HepG2 (cell line): ENCODE data around the gene OLR1. TPM values are rescaled to one million over a fixed set of nuclear protein-coding genes. Genes with fewer than 3 reads are reported as not detected.

ENCODE experiments used
- ATAC-seq: fragments of 200-7000 bp; cut with Tn5 transposase; 3 replicates; pipeline ENCODE4 v1.9.1; 2020; ENCODE audit warnings: mild to moderate bottlenecking, moderate library complexity
- BruUV-seq: library from RNA; stranded (reverse); fragments of 400-500 nt; replicated peaks from 2 replicates; lab custom pipeline; 2021; lab: Mats Ljungman, UMichigan
- CTCF ChIA-PET: fragments of 300-600 bp; formaldehyde crosslinking; extraction: SDS; loops from one replicate; lab custom pipeline; 2021; ENCODE audit warnings: low total read pairs, inconsistent platforms, low intra/inter-chr PET ratio; lab: Yijun Ruan, JAX
- POLR2A ChIA-PET: fragments of 350-600 bp; sonication (Branson Sonifier 250); formaldehyde crosslinking; loops from one replicate; lab custom pipeline; 2020; ENCODE audit warnings: antibody characterized with exemption, inconsistent platforms; lab: Yijun Ruan, JAX
- DNase-seq: peaks from one replicate; pipeline ENCODE4 v3.0.0-alpha.2; 2015; ENCODE audit warnings: low spot score
- FAIRE-seq: peaks from 3 replicates; lab custom pipeline; 2011; peaks lifted over from hg19 to GRCh38; lab: Jason Lieb, UNC
- H2AFZ ChIP-seq: one replicate; pipeline ENCODE4 v1.6.1; 2011; ENCODE audit warnings: low read length, inconsistent platforms
- H3K27ac ChIP-seq: fragments of 300-600 bp; 3 replicates; pipeline ENCODE4 v1.8.0; 2011; ENCODE audit warnings: mixed run types, mild to moderate bottlenecking, mixed read lengths, low read length, inconsistent platforms; ENCODE audit not compliant: insufficient read depth; ENCODE audit errors: extremely low read length
- H3K27me3 ChIP-seq, 2 experiments: fragments of 200-600 bp in 1 of 2; 2 replicates in 1 of 2; 3 replicates in 1 of 2; pipeline versions ENCODE4 v1.6.0 to v1.8.0; 2011; ENCODE audit warnings: low read length in 2 of 2, mild to moderate bottlenecking in 2 of 2, moderate library complexity in 2 of 2, inconsistent platforms in 1 of 2; ENCODE audit not compliant: insufficient read depth in 2 of 2, control insufficient read depth in 1 of 2
- H3K36me3 ChIP-seq, 2 experiments: fragments of 200-600 bp in 1 of 2; replicated peaks in 1 of 2; 2 replicates in 1 of 2; 3 replicates in 1 of 2; pipeline versions ENCODE4 v1.5.1 to v1.8.0; 2011; ENCODE audit warnings: low read length in 2 of 2, inconsistent platforms in 1 of 2; ENCODE audit not compliant: insufficient read depth in 2 of 2, control insufficient read depth in 1 of 2
- H3K4me1 ChIP-seq: 2 replicates; pipeline ENCODE4 v1.5.1; 2012; ENCODE audit warnings: low read length, inconsistent platforms; ENCODE audit not compliant: insufficient read depth
- H3K4me2 ChIP-seq: 2 replicates; pipeline ENCODE4 v1.6.0; 2011; ENCODE audit warnings: low read depth, low read length, inconsistent platforms
- H3K4me3 ChIP-seq, 3 experiments: fragments of 200-600 bp in 1 of 3; sonication (generic), shearing (Covaris generic) in 1 of 3; replicated peaks in 1 of 3; 2 replicates each; pipeline ENCODE4 v1.5.1; 2011 to 2016; ENCODE audit warnings: low read length in 3 of 3, inconsistent platforms in 2 of 3, low read depth in 2 of 3, mild to moderate bottlenecking in 2 of 3, control low read depth in 1 of 3, mixed read lengths in 1 of 3; ENCODE audit not compliant: insufficient read depth in 1 of 3
- H3K79me2 ChIP-seq: one replicate; pipeline ENCODE4 v1.6.1; 2011; ENCODE audit warnings: low read length, inconsistent platforms; ENCODE audit not compliant: insufficient read depth
- H3K9ac ChIP-seq: 2 replicates; pipeline ENCODE4 v1.6.0; 2011; ENCODE audit warnings: mild to moderate bottlenecking, low read depth, low read length, inconsistent platforms; ENCODE audit not compliant: insufficient read depth
- H3K9me3 ChIP-seq: 2 replicates; pipeline ENCODE4 v1.5.1; 2012; ENCODE audit warnings: mild to moderate bottlenecking, low read length
- H4K20me1 ChIP-seq: 2 replicates; pipeline ENCODE4 v1.6.0; 2011; ENCODE audit warnings: inconsistent platforms, mild to moderate bottlenecking, low read length, moderate library complexity; ENCODE audit not compliant: insufficient read depth
- ISL2 ChIP-seq: sonication (generic); formaldehyde crosslinking; IDR thresholded peaks from 2 replicates; pipeline ENCODE4 v1.5.0; 2020; ENCODE audit warnings: missing genetic modification reagents
- MED1 ChIP-seq: sonication (generic); formaldehyde crosslinking; IDR thresholded peaks from 2 replicates; pipeline ENCODE4 v1.4.0; 2020; ENCODE audit warnings: missing genetic modification reagents
- RFX3 ChIP-seq: IDR thresholded peaks from 2 replicates; pipeline ENCODE4 v1.6.1; 2016; ENCODE audit warnings: missing biosample characterization, missing genetic modification reagents
- TOPORS ChIP-seq: sonication (generic); formaldehyde crosslinking; IDR thresholded peaks from 2 replicates; pipeline ENCODE4 v1.8.0; 2023; ENCODE audit warnings: mild to moderate bottlenecking, missing genetic modification reagents
- WGBS: methylation state at CpG from one replicate; pipeline ENCODE4 v1.1.6; 2017; ENCODE audit warnings: low lambda C conversion rate; 5-methylcytosine and 5-hydroxymethylcytosine counted together
- in situ Hi-C: cut with HindIII; loops from 2 replicates; pipeline ENCODE4 v1.10.0; 2017; ENCODE audit warnings: low pct_unique_long_range_greater_than_20kb; ENCODE audit not compliant: extremely low pct_ligation_motif_present
- intact Hi-C: fragments of 100-400 bp; cut with micrococcal nuclease; formaldehyde crosslinking; loops from one replicate; pipeline ENCODE4 v1.10.0; 2022; ENCODE audit not compliant: unreplicated experiment
- polyA plus RNA-seq, 8 experiments: library from polyadenylated mRNA; depleted of rRNA in 3 of 8; stranded (reverse) in 7 of 8; unstranded in 1 of 8; fragments of >200 nt; fragmentation: Illumina TruSeq in 4 of 8; extraction: Trizol in 4 of 8; gene quantifications; 2 replicates each; pipeline versions ENCODE4 v1.2.1 to v1.2.3, GENCODE V29; 2011 to 2016; ENCODE audit warnings: low read depth in 4 of 8, missing spikeins in 1 of 8, mixed read lengths in 1 of 8; ENCODE audit not compliant: insufficient read depth in 1 of 8
- total RNA-seq, 5 experiments: library from RNA; depleted of rRNA; stranded (reverse); fragments of >200 nt; fragmentation: Illumina TruSeq; extraction: Trizol; gene quantifications; 2 replicates each; pipeline ENCODE4 v1.2.3, GENCODE V29; 2016; ENCODE audit warnings: low read depth in 1 of 5
- TF ChIP-seq, protein P1 (sequence below): sonication (generic); formaldehyde crosslinking; IDR thresholded peaks from 2 replicates; pipeline ENCODE4 v1.4.0; 2020; ENCODE audit warnings: missing genetic modification reagents, borderline replicate concordance
- TF ChIP-seq, protein P2 (sequence below): sonication (generic); formaldehyde crosslinking; IDR thresholded peaks from 2 replicates; pipeline ENCODE4 v1.4.0; 2020; ENCODE audit warnings: low read depth, mild to moderate bottlenecking, missing genetic modification reagents

OLR1 gene
- total and polyA plus RNA-seq, 2 of the 13 experiments (the other 11 are each of a cell fraction or from before 2014, with no cell fraction given): not detected

DNA sequence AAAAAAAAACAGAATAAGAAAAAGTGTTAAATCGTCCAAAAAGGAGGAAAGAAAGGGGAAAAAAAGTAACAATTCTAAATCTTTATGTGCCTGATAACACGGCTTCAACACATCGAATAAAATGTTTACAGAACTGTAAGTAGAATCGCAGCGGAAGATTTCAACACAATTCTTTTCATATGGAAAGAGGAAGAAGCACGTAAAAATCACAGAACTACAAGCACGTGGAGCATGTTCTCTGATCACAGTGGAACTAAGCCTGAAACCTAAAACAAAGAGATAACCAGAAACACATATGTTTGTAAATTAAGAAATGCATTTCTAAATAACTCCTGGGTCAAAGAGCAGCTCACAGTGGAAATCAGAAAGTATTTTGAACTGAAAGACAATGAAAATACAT is 50.7 kb downstream of the OLR1 start:
- Histone ChIP-seq H3K9me3 (no peaks in the 10 kb centered on the region), H3K9ac (no peak overlapping the region), H4K20me1 (no peaks in the 10 kb centered on the region), H3K79me2 (no peaks in the 10 kb centered on the region), H3K4me1 (peaks cover 8% of the 10 kb centered on the region), H3K36me3 (no peaks in the 10 kb centered on the region), H3K4me3 (no peak overlapping the region), H3K27me3 (no peaks in the 10 kb centered on the region; a peak in 1 of 5 replicates), H3K4me2 (no peak overlapping the region), H3K27ac (no peak overlapping the region), H2AFZ (no peak overlapping the region)
- CTCF ChIA-PET: no interaction called here
- no peak for FAIRE-seq
- DNase-seq: no peak
- in situ Hi-C loops: no loop called here
- no peak for ATAC-seq
- POLR2A ChIA-PET: no interaction called here
- intact Hi-C loops: no loop called here
- TF ChIP-seq, protein P1, sequence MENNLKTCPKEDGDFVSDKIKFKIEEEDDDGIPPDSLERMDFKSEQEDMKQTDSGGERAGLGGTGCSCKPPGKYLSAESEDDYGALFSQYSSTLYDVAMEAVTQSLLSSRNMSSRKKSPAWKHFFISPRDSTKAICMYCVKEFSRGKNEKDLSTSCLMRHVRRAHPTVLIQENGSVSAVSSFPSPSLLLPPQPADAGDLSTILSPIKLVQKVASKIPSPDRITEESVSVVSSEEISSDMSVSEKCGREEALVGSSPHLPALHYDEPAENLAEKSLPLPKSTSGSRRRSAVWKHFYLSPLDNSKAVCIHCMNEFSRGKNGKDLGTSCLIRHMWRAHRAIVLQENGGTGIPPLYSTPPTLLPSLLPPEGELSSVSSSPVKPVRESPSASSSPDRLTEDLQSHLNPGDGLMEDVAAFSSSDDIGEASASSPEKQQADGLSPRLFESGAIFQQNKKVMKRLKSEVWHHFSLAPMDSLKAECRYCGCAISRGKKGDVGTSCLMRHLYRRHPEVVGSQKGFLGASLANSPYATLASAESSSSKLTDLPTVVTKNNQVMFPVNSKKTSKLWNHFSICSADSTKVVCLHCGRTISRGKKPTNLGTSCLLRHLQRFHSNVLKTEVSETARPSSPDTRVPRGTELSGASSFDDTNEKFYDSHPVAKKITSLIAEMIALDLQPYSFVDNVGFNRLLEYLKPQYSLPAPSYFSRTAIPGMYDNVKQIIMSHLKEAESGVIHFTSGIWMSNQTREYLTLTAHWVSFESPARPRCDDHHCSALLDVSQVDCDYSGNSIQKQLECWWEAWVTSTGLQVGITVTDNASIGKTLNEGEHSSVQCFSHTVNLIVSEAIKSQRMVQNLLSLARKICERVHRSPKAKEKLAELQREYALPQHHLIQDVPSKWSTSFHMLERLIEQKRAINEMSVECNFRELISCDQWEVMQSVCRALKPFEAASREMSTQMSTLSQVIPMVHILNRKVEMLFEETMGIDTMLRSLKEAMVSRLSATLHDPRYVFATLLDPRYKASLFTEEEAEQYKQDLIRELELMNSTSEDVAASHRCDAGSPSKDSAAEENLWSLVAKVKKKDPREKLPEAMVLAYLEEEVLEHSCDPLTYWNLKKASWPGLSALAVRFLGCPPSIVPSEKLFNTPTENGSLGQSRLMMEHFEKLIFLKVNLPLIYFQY: no peak
- TF ChIP-seq, protein P2, sequence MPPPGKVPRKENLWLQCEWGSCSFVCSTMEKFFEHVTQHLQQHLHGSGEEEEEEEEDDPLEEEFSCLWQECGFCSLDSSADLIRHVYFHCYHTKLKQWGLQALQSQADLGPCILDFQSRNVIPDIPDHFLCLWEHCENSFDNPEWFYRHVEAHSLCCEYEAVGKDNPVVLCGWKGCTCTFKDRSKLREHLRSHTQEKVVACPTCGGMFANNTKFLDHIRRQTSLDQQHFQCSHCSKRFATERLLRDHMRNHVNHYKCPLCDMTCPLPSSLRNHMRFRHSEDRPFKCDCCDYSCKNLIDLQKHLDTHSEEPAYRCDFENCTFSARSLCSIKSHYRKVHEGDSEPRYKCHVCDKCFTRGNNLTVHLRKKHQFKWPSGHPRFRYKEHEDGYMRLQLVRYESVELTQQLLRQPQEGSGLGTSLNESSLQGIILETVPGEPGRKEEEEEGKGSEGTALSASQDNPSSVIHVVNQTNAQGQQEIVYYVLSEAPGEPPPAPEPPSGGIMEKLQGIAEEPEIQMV (CRISPR knock-in tag): no peak
- TF ChIP-seq RFX3 (CRISPR knock-in tag): no peak
- TF ChIP-seq MED1 (CRISPR knock-in tag): no peak
- TF ChIP-seq TOPORS (CRISPR knock-in tag): no peak
- no peak for TF ChIP-seq ISL2 (CRISPR knock-in tag)
- WGBS: 54% methylated on average over 7 of the region's 7 CpGs
- no TSS peak for BruUV-seq
